ENCODE data around the gene SLC25A15.

The SLC25A15 gene

GRCh38 chr13:40774672-40775071, 14.7 kb upstream of the SLC25A15 start:
- CTCF ChIA-PET, result interaction anchor here (1.3 to 1.6 kb wide), 3 partner anchors 8 to 15 kb away, joined by 3 to 4 read pairs (median 4); partner anchors contain the start of gene SLC25A15
- no peak for DNase-seq (ENCODE audit: extremely low spot score)
- POLR2A ChIA-PET, result no interaction called here
- TF ChIP-seq CTCF (IDR thresholded peaks at IDR 0.05; ENCODE audit: control extremely low read depth, extremely low read depth, low read depth, missing control alignments), result no peak

GRCh38 chr13:40776232-40776631, 13.2 kb upstream of the SLC25A15 start:
- no peak for TF ChIP-seq CTCF (IDR thresholded peaks at IDR 0.05; ENCODE audit: control extremely low read depth, extremely low read depth, low read depth, missing control alignments)
- ChIA-PET CTCF (interaction anchor here (0.7 to 5.2 kb wide), 12 partner anchors 12 to 1093 kb away, joined by 3 to 63 read pairs (median 6); partner anchors contain the start of gene SLC25A15), POLR2A (no interaction called here)
- no peak for DNase-seq (ENCODE audit: extremely low spot score)

- POLR2A ChIA-PET, result no interaction called here
- no peak for TF ChIP-seq CTCF (IDR thresholded peaks at IDR 0.05; ENCODE audit: control extremely low read depth, extremely low read depth, low read depth, missing control alignments)
- no peak for DNase-seq (ENCODE audit: extremely low spot score)
- CTCF ChIA-PET, result interaction anchor here (0.7 to 5.2 kb wide), 32 partner anchors 10 to 1093 kb away, joined by 3 to 63 read pairs (median 6); partner anchors contain the start of gene SLC25A15
Measured at GRCh38 chr13:40776681-40777165, 12.7 kb upstream of the SLC25A15 start.

- TF ChIP-seq CTCF (IDR thresholded peaks at IDR 0.05; ENCODE audit: control extremely low read depth, extremely low read depth, low read depth, missing control alignments), result peak; percentile 59
- peak; percentile 56 for DNase-seq (ENCODE audit: extremely low spot score)
- ChIA-PET POLR2A (no interaction called here), CTCF (interaction anchor here (0.7 to 5.2 kb wide), 42 partner anchors 10 to 1165 kb away, joined by 3 to 63 read pairs (median 4); partner anchors contain the start of genes ELF1 and SLC25A15)
Measured at GRCh38 chr13:40777166-40777808, 12.1 kb upstream of the SLC25A15 start.

GRCh38 chr13:40777809-40778175, 11.6 kb upstream of the SLC25A15 start:
- ChIA-PET CTCF (interaction anchor here (0.9 to 5.2 kb wide), 39 partner anchors 10 to 1166 kb away, joined by 3 to 63 read pairs (median 4); partner anchors contain the start of genes ELF1 and SLC25A15), POLR2A (no interaction called here)
- TF ChIP-seq CTCF (IDR thresholded peaks at IDR 0.05; ENCODE audit: control extremely low read depth, extremely low read depth, low read depth, missing control alignments), result no peak
- no peak for DNase-seq (ENCODE audit: extremely low spot score)

GRCh38 chr13:40779049-40779448, 10.4 kb upstream of the SLC25A15 start:
- no peak for DNase-seq (ENCODE audit: extremely low spot score)
- no peak for TF ChIP-seq CTCF (IDR thresholded peaks at IDR 0.05; ENCODE audit: control extremely low read depth, extremely low read depth, low read depth, missing control alignments)
- CTCF ChIA-PET, result interaction anchor here (0.7 to 5.2 kb wide), 7 partner anchors 9 to 836 kb away, joined by 3 to 63 read pairs (median 4); partner anchors contain the start of gene SLC25A15
- POLR2A ChIA-PET, result no interaction called here
